Parathyroid adenoma (tissue), 2 donors: Measurements from ENCODE around the gene CMTM5.
A peak's percentile ranks its signal among the peaks of the same experiment; 100 is the strongest.

Experiments used
- H2AFZ ChIP-seq: fragments of 300-600 bp; sonication (generic); one replicate; pipeline ENCODE4 v1.7.0; 2017; ENCODE audit warnings: antibody characterized with exemption, mild to moderate bottlenecking
- H3K27ac ChIP-seq: fragments of 300-600 bp; sonication (generic); one replicate; pipeline ENCODE4 v1.7.0; 2017
- H3K27me3 ChIP-seq: fragments of 300-600 bp; sonication (generic); one replicate; pipeline ENCODE4 v1.7.0; 2017; ENCODE audit warnings: low read length; ENCODE audit not compliant: control insufficient read depth, insufficient read depth
- H3K36me3 ChIP-seq: fragments of 300-600 bp; sonication (generic); one replicate; pipeline ENCODE4 v1.7.0; 2017; ENCODE audit warnings: low read length; ENCODE audit not compliant: control insufficient read depth, insufficient read depth
- H3K4me1 ChIP-seq: fragments of 300-600 bp; sonication (generic); one replicate; pipeline ENCODE4 v1.7.0; 2017; ENCODE audit warnings: control low read depth
- H3K4me2 ChIP-seq: fragments of 300-600 bp; sonication (generic); one replicate; pipeline ENCODE4 v1.7.0; 2017; ENCODE audit warnings: low read length
- H3K4me3 ChIP-seq: fragments of 300-600 bp; sonication (generic); one replicate; pipeline ENCODE4 v1.7.0; 2017; ENCODE audit warnings: low read depth, low read length
- H3K79me2 ChIP-seq: fragments of 300-600 bp; sonication (generic); one replicate; pipeline ENCODE4 v1.7.0; 2017; ENCODE audit warnings: control low read depth
- H3K9ac ChIP-seq: fragments of 300-600 bp; sonication (generic); one replicate; pipeline ENCODE4 v1.7.0; 2017; ENCODE audit warnings: mild to moderate bottlenecking
- H3K9me3 ChIP-seq: fragments of 300-600 bp; sonication (generic); one replicate; pipeline ENCODE4 v1.7.0; 2017; ENCODE audit warnings: low read length; ENCODE audit not compliant: control insufficient read depth
- TF ChIP-seq, protein P1 (sequence below): fragments of 300-600 bp; sonication (generic); IDR thresholded peaks from one replicate; pipeline ENCODE4 v1.7.0; 2017; ENCODE audit warnings: antibody characterized with exemption, mild to moderate bottlenecking
- donor health status: primary hyperparathyroidism.

CMTM5 gene, protein sequence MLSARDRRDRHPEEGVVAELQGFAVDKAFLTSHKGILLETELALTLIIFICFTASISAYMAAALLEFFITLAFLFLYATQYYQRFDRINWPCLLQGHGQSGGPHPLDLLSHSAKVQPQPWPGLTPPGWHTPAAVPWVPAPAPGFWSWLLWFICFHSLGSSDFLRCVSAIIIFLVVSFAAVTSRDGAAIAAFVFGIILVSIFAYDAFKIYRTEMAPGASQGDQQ

DNA sequence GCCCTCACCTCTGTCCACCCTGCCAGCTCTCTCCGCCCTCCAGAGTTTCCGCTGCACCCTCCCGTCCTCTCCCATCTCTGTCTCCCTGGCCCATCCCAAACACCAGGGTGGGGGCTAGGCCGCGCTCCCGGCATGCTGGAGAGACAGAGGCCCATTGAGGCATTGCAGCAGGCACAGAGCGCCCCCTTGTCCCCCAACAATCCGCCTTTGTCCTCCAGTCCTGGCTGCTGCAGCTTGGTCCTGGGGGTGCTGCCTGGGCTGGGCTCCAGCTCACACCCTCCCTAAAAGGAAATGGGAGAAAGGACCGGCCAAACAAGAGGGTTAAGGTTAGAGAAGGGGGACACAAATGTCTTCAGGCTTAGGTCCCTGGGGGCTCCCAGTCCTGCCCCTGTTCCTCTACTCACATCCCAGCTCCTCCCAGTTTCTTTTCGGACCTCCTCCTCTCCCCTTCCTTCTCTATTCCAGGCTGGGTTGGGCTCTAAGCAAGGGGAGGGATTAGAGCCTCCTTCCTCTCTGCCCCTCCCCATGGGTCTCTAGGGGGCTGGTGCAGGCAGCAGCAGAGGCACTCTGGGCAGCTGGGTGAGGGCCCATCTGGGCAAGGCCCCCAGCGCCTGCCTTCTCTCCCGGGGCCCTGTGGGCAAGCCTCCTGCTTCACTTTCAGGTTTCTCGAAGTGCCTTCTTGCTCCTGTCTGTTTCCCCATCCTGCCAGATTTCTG, at the start of gene CMTM5:
Gene CMTM5 (plus strand): TSS at position 565 of the 716 bp plus-strand sequence. CDS start 206 bp downstream, outside the sequence.
- TF ChIP-seq, protein P1, sequence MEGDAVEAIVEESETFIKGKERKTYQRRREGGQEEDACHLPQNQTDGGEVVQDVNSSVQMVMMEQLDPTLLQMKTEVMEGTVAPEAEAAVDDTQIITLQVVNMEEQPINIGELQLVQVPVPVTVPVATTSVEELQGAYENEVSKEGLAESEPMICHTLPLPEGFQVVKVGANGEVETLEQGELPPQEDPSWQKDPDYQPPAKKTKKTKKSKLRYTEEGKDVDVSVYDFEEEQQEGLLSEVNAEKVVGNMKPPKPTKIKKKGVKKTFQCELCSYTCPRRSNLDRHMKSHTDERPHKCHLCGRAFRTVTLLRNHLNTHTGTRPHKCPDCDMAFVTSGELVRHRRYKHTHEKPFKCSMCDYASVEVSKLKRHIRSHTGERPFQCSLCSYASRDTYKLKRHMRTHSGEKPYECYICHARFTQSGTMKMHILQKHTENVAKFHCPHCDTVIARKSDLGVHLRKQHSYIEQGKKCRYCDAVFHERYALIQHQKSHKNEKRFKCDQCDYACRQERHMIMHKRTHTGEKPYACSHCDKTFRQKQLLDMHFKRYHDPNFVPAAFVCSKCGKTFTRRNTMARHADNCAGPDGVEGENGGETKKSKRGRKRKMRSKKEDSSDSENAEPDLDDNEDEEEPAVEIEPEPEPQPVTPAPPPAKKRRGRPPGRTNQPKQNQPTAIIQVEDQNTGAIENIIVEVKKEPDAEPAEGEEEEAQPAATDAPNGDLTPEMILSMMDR: no peak
- Histone ChIP-seq H3K9ac (no peak within 1 kb of the TSS), H3K4me2 (no peak within 1 kb of the TSS), H3K79me2 (no peaks in the 10 kb centered on the region), H3K9me3 (no peaks in the 10 kb centered on the region), H2AFZ (no peak within 1 kb of the TSS), H3K4me1 (no peaks in the 10 kb centered on the region), H3K36me3 (no peaks in the 10 kb centered on the region), H3K27me3 (no peaks in the 10 kb centered on the region), H3K4me3 (no peak within 1 kb of the TSS), H3K27ac (no peak within 1 kb of the TSS)

DNA sequence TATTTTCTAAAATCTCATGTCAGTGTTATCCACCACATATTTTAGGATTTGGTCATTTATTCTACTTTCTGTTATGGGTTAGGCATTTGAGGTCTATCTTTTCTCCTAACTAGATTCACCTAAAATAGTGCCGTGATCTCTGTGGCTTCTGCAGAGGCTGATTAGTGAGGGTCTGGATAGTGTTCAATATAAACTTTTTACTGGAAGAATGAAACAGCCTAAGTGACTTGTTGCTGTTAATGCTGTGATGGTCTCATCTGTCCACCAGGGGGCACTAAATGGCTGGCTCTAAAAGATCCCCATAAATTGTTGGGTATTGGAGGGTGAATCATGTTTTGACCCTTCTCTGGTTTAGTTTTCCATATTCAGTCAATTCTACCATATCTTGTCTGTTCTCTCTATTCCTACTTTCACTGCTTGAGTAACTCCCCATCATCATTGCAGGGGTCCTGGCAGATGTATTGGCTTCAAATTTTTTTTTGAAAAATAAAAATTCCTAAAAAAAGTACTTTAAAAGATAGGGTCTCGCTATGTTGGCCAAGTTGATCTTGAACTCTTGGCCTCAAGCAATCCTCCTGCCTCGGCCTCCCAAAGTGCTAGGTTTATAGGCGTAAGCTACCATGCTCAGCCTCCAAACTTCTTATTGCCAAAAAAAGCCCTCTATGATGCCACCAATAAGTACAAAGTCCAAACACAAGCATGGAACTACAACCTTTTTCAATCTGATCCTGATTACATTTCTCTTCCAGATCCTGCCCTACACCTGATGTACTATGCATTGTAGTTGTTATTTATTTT, 48.7 kb upstream of the CMTM5 start:
- Histone ChIP-seq H3K27ac (no peak overlapping the region), H3K79me2 (peaks cover under 1% of the 10 kb centered on the region), H2AFZ (no peak overlapping the region), H3K27me3 (no peaks in the 10 kb centered on the region), H3K4me3 (peak overlapping the region; percentile 31), H3K9ac (no peak overlapping the region), H3K9me3 (no peaks in the 10 kb centered on the region), H3K36me3 (no peaks in the 10 kb centered on the region), H3K4me2 (no peak overlapping the region), H3K4me1 (peaks cover 2% of the 10 kb centered on the region)
- TF ChIP-seq, protein P1: peak; percentile 92

GRCh38 chr14:23335623-23336022, 41.2 kb upstream of the CMTM5 start:
- Histone ChIP-seq H3K4me2 (no peak overlapping the region), H3K4me1 (no peaks in the 10 kb centered on the region), H3K9me3 (no peaks in the 10 kb centered on the region), H3K36me3 (no peaks in the 10 kb centered on the region), H2AFZ (no peak overlapping the region), H3K9ac (no peak overlapping the region), H3K79me2 (no peaks in the 10 kb centered on the region), H3K27me3 (no peaks in the 10 kb centered on the region), H3K27ac (no peak overlapping the region), H3K4me3 (no peak overlapping the region)
- TF ChIP-seq, protein P1: no peak

DNA sequence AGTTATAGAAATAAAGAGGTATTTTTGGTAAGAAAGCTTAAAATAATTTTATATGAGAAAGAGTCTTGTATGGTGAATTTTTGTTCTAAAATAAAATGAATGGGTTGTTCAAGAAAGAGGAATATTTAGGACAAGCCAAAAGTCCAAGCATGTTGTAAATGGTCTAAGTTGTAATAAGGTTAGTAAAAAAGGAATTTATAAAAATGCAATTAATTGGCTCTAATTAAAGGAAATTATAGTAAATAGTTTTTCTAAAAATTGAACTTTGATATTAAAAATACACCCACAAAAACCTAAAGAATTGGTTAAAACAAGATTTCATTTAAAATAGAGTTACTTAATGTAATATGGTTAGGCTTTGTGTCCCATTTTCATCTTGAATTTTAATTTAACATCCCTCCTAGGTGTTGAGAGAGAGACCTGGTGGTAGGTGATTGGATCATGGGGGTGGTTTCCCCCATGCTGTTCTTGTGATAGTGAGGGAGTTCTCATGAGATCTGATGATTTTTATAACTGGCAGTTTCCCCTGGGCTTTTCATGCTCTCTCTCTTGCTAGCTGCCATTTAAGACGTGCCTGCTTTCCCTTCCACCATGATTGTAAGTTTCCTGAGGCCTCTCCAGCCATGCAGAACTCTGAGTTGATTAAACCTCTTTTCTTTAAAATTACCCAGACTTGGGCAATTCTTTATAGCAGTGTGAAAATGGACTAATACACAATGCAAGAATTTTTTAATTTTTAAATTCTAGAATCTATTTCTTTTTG, 37.2 kb upstream of the CMTM5 start:
- Histone ChIP-seq H3K4me2 (no peak overlapping the region), H3K79me2 (no peaks in the 10 kb centered on the region), H3K9me3 (no peaks in the 10 kb centered on the region), H3K36me3 (no peaks in the 10 kb centered on the region), H3K9ac (no peak overlapping the region), H3K4me3 (no peak overlapping the region), H3K27ac (no peak overlapping the region), H3K27me3 (no peaks in the 10 kb centered on the region), H2AFZ (no peak overlapping the region), H3K4me1 (no peaks in the 10 kb centered on the region)
- TF ChIP-seq, protein P1: no peak
